ENCODE results near the gene DCAF7.

DNA sequence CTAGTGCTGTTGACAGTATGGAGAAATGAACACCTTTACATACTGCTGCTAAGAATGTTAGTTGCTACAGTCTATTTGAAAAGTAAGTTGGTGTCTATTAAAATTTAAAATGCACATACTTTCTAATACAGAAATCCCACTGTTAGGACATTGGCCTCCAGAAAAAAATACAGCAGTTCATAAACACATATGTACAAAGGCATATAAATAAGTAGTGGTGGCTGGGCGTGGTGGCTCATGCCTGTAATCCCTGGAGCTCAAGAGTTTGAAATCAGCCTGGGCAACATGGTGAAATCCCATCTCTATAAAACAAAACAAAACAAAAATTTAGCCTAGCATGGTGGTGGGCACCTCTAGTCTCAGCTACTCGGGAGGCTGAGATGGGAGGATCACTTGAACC lies 13.1 kb downstream of the DCAF7 start:
- no peak for TF ChIP-seq YY1 (IDR thresholded peaks at IDR 0.05; ENCODE audit: insufficient read depth, insufficient read length)
- TF ChIP-seq SUZ12 (IDR thresholded peaks at IDR 0.05; ENCODE audit: extremely low read depth, insufficient read depth, insufficient read length): no peak

All from NT2/D1 (cell line).